ENCODE results near the gene LSAMP. TPM values are rescaled to one million over a fixed set of nuclear protein-coding genes. Genes with fewer than 3 reads are reported as not detected.

Gene LSAMP
- total and polyA plus RNA-seq, 2 of the 8 experiments (the other 6 are each of a cell fraction or from before 2014, with no cell fraction given), result 1.8 to 5.7 TPM

DNA sequence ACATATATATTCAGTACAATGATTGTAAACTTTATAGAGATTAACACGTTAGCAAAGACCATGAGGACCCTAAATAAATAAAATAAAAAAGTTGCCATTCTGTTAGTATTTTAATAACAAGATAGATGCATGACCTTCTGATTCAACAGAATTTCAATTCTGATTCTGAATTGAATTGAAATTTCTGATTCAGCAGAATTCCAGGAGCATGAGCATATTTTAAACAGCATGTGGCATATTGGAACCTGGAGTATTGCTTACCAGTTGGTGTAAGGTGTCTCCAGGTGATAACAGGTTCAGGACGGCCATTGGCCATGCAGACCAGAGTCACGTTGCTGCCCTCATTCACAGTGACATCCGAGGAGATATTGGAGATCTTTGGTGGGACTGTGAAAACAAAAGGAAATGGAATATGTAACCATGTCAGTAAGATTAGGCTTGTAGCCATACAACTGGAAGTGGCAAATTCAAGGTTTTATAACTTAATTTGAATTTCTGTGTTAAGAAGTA, 426.0 kb downstream of the LSAMP start (continued):
- TF ChIP-seq, protein P1, sequence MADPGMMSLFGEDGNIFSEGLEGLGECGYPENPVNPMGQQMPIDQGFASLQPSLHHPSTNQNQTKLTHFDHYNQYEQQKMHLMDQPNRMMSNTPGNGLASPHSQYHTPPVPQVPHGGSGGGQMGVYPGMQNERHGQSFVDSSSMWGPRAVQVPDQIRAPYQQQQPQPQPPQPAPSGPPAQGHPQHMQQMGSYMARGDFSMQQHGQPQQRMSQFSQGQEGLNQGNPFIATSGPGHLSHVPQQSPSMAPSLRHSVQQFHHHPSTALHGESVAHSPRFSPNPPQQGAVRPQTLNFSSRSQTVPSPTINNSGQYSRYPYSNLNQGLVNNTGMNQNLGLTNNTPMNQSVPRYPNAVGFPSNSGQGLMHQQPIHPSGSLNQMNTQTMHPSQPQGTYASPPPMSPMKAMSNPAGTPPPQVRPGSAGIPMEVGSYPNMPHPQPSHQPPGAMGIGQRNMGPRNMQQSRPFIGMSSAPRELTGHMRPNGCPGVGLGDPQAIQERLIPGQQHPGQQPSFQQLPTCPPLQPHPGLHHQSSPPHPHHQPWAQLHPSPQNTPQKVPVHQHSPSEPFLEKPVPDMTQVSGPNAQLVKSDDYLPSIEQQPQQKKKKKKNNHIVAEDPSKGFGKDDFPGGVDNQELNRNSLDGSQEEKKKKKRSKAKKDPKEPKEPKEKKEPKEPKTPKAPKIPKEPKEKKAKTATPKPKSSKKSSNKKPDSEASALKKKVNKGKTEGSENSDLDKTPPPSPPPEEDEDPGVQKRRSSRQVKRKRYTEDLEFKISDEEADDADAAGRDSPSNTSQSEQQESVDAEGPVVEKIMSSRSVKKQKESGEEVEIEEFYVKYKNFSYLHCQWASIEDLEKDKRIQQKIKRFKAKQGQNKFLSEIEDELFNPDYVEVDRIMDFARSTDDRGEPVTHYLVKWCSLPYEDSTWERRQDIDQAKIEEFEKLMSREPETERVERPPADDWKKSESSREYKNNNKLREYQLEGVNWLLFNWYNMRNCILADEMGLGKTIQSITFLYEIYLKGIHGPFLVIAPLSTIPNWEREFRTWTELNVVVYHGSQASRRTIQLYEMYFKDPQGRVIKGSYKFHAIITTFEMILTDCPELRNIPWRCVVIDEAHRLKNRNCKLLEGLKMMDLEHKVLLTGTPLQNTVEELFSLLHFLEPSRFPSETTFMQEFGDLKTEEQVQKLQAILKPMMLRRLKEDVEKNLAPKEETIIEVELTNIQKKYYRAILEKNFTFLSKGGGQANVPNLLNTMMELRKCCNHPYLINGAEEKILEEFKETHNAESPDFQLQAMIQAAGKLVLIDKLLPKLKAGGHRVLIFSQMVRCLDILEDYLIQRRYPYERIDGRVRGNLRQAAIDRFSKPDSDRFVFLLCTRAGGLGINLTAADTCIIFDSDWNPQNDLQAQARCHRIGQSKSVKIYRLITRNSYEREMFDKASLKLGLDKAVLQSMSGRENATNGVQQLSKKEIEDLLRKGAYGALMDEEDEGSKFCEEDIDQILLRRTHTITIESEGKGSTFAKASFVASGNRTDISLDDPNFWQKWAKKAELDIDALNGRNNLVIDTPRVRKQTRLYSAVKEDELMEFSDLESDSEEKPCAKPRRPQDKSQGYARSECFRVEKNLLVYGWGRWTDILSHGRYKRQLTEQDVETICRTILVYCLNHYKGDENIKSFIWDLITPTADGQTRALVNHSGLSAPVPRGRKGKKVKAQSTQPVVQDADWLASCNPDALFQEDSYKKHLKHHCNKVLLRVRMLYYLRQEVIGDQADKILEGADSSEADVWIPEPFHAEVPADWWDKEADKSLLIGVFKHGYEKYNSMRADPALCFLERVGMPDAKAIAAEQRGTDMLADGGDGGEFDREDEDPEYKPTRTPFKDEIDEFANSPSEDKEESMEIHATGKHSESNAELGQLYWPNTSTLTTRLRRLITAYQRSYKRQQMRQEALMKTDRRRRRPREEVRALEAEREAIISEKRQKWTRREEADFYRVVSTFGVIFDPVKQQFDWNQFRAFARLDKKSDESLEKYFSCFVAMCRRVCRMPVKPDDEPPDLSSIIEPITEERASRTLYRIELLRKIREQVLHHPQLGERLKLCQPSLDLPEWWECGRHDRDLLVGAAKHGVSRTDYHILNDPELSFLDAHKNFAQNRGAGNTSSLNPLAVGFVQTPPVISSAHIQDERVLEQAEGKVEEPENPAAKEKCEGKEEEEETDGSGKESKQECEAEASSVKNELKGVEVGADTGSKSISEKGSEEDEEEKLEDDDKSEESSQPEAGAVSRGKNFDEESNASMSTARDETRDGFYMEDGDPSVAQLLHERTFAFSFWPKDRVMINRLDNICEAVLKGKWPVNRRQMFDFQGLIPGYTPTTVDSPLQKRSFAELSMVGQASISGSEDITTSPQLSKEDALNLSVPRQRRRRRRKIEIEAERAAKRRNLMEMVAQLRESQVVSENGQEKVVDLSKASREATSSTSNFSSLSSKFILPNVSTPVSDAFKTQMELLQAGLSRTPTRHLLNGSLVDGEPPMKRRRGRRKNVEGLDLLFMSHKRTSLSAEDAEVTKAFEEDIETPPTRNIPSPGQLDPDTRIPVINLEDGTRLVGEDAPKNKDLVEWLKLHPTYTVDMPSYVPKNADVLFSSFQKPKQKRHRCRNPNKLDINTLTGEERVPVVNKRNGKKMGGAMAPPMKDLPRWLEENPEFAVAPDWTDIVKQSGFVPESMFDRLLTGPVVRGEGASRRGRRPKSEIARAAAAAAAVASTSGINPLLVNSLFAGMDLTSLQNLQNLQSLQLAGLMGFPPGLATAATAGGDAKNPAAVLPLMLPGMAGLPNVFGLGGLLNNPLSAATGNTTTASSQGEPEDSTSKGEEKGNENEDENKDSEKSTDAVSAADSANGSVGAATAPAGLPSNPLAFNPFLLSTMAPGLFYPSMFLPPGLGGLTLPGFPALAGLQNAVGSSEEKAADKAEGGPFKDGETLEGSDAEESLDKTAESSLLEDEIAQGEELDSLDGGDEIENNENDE (IDR thresholded peaks at IDR 0.05; ENCODE audit: insufficient replicate concordance, low read length), result no peak

All from H1 (cell line).